Esophagus muscularis mucosa (tissue), 4 donors: ENCODE results near the gene C1orf174. TPM values are rescaled to one million over a fixed set of nuclear protein-coding genes. Genes with fewer than 3 reads are reported as not detected.

Source experiments
- DNase-seq: peaks from one replicate; pipeline ENCODE4 v3.0.0-alpha.2; 2017; ENCODE audit errors: extremely low spot score
- H3K27ac ChIP-seq, 4 donors: fragments of 200-600 bp; sonication (generic); replicated peaks in 1 of 4; 1 replicate in 3 of 4; 2 replicates in 1 of 4; pipeline ENCODE4 v1.5.1; 2016 to 2019; ENCODE audit warnings: mild to moderate bottlenecking in 1 of 4
- H3K27me3 ChIP-seq, 4 donors: fragments of 200-600 bp; sonication (generic); one replicate each; pipeline versions ENCODE4 v1.5.1 to v1.6.0; 2016 to 2019
- H3K36me3 ChIP-seq, 4 donors: fragments of 200-600 bp; sonication (generic); one replicate each; pipeline ENCODE4 v1.5.1; 2016 to 2019
- H3K4me1 ChIP-seq, 4 donors: fragments of 200-600 bp; sonication (generic); one replicate each; pipeline ENCODE4 v1.5.1; 2016 to 2019
- H3K4me3 ChIP-seq, 4 donors: fragments of 200-600 bp; sonication (generic); 1 replicate in 2 of 4; 2 replicates in 2 of 4; pipeline ENCODE4 v1.5.1; 2016 to 2019; ENCODE audit warnings: mild to moderate bottlenecking in 4 of 4, moderate library complexity in 1 of 4
- H3K9me3 ChIP-seq, 4 donors: fragments of 200-600 bp; sonication (generic); 1 replicate in 3 of 4; 2 replicates in 1 of 4; pipeline ENCODE4 v1.5.1; 2016 to 2019
- CTCF ChIP-seq, 3 experiments: fragments of 200-600 bp in 2 of 3; fragments of 450-650 bp in 1 of 3; sonication (generic) in 2 of 3; IDR thresholded peaks; one replicate each; pipeline ENCODE4 v1.5.1; 2017 to 2019; ENCODE audit warnings: antibody characterized with exemption in 3 of 3, mild to moderate bottlenecking in 2 of 3, moderate library complexity in 1 of 3
- EP300 ChIP-seq: sonication (generic); formaldehyde crosslinking; IDR thresholded peaks from one replicate; pipeline ENCODE4 v1.6.1; 2017; ENCODE audit warnings: antibody characterized with exemption
- POLR2A ChIP-seq: fragments of 450-650 bp; IDR thresholded peaks from one replicate; pipeline ENCODE4 v1.6.1; 2017; ENCODE audit warnings: antibody characterized with exemption, moderate library complexity, mild to moderate bottlenecking, low read depth
- POLR2AphosphoS5 ChIP-seq, 2 donors: sonication (generic); formaldehyde crosslinking; IDR thresholded peaks; one replicate each; pipeline ENCODE4 v1.6.1; 2017; ENCODE audit warnings: antibody characterized with exemption in 2 of 2
- WGBS: methylation state at CpG from one replicate; pipeline ENCODE4 v1.1.5; 2018; 5-methylcytosine and 5-hydroxymethylcytosine counted together
- intact Hi-C: fragments of 100-400 bp; cut with DNase I; formaldehyde crosslinking; loops from one replicate; pipeline ENCODE4 v1.15.1; 2023
- total RNA-seq, 4 donors: library from RNA; depleted of rRNA; stranded (reverse); fragments of >200 nt; gene quantifications; one replicate each; pipeline versions ENCODE4 v1.1.0 to v1.2.1, GENCODE V29; 2016

The C1orf174 gene
- 10 to 100 TPM; 25.0 to 35.1 (median 27.6) TPM for total RNA-seq

GRCh38 chr1:3900150-3900968, at the start of gene C1orf174:
Gene C1orf174, minus strand, starts transcription at chr1:3900272. Its CDS starts 86 bp downstream, at chr1:3900186.
- Histone ChIP-seq H3K4me1 (peaks cover 7 to 34% (median 29%) of the 10 kb centered on the region in 4 donors), H3K4me3 (peak within 1 kb of the TSS; percentile 76 to 88 (median 86)), H3K9me3 (peaks cover 0 to 11% (median 5%) of the 10 kb centered on the region in 4 donors), H3K36me3 (peaks cover 0 to under 1% (median 0%) of the 10 kb centered on the region in 4 donors), H3K27ac (peak within 1 kb of the TSS; percentile 93 to 98 (median 94)), H3K27me3 (no peaks in the 10 kb centered on the region)
- peak; percentile 23 to 90 for TF ChIP-seq POLR2AphosphoS5 (IDR thresholded peaks at IDR 0.05)
- TF ChIP-seq POLR2A = peak; percentile 40
- no peak for TF ChIP-seq EP300
- TF ChIP-seq CTCF (IDR thresholded peaks at IDR 0.05) = no peak
- DNase-seq = peak; percentile 99
- intact Hi-C loops = no loop called here
- WGBS = 2% methylated on average over 22 of the region's 58 CpGs

GRCh38 chr1:3948344-3948743, 48.3 kb upstream of the C1orf174 start:
- no peaks in the 10 kb centered on the region for H3K9me3 ChIP-seq
- WGBS = 60% methylated on average over 9 of the region's 9 CpGs
- TF ChIP-seq POLR2AphosphoS5 (IDR thresholded peaks at IDR 0.05) (no peak), EP300 (no peak), POLR2A (no peak)

DNA sequence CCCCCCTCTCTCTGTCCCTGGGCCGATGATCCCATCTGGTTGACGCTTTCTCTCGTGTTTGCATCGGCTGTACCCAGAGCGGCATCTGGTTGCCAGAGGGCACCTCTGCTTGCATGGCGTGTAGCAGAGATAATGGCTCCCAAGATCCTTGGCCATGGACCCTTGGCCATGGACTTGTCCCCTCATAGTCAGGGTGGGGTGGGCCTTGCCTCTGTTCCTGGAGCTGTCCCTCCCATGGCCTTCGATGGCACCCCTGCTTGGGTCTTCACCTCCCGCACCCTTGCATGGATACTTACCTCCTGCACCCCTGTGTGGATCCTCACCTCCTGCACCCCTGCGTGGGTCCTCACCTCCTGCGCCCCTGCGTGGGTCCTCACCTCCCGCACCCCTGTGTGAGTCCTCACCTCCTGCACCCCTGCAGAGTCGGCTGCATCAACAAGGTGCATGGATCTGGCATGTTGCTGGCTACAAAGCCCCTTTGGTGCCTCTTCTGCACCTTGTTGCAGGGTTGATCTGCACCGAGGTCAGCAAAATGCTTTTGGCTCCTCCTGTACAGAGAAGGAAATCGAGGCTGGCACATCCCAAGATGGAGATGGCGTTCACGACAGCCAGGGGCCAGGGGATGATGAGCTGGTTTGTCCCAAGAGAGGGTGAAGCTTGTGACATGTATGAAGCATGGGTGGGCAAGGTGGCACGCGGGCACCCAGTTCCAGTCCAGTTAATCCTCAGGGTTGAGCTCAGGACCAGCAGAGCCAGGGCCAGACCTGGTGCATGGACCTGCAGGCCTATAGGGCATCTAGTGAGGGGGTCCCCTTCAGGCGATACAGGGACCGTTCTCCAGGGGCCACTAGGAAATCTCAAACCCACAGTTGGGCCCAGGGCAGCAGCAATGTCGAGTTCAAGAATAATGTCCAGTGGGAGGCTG, 46.1 kb upstream of the C1orf174 start:
- Histone ChIP-seq H3K9me3 (no peaks in the 10 kb centered on the region), H3K4me1 (no peaks in the 10 kb centered on the region), H3K36me3 (no peaks in the 10 kb centered on the region), H3K4me3 (no peak overlapping the region), H3K27ac (no peak overlapping the region), H3K27me3 (peaks cover 0 to 73% (median 0%) of the 10 kb centered on the region in 4 donors)
- intact Hi-C loops = no loop called here
- DNase-seq = no peak
- WGBS = 95% methylated on average over 16 of the region's 22 CpGs
- TF ChIP-seq EP300 (no peak), POLR2A (no peak), CTCF (IDR thresholded peaks at IDR 0.05) (no peak), POLR2AphosphoS5 (IDR thresholded peaks at IDR 0.05) (no peak)

More at GRCh38 chr1:3948344-3948743, 48.3 kb upstream of the C1orf174 start:
- Histone ChIP-seq H3K4me1 (no peaks in the 10 kb centered on the region), H3K27ac (no peak overlapping the region), H3K4me3 (no peak overlapping the region), H3K36me3 (no peaks in the 10 kb centered on the region), H3K27me3 (peaks cover 0 to 68% (median 2%) of the 10 kb centered on the region in 4 donors)
- no peak for DNase-seq
- intact Hi-C loops = no loop called here

- Histone ChIP-seq H3K27me3 (peaks cover 0 to 79% (median 0%) of the 10 kb centered on the region in 4 donors), H3K4me1 (peaks cover 0 to 8% (median 0%) of the 10 kb centered on the region in 4 donors)
- intact Hi-C loops = no loop called here
Measured at GRCh38 chr1:3945222-3945621, 45.1 kb upstream of the C1orf174 start.

More at GRCh38 chr1:3945222-3945621, 45.1 kb upstream of the C1orf174 start:
- TF ChIP-seq POLR2AphosphoS5 (IDR thresholded peaks at IDR 0.05) (no peak), EP300 (no peak), CTCF (IDR thresholded peaks at IDR 0.05) (no peak), POLR2A (no peak)
- no peak overlapping the region for H3K27ac ChIP-seq
- no peak for DNase-seq
- no peaks in the 10 kb centered on the region for H3K9me3 ChIP-seq
- H3K36me3 ChIP-seq = no peaks in the 10 kb centered on the region
- 77% methylated on average over 12 of the region's 12 CpGs for WGBS
- no peak overlapping the region for H3K4me3 ChIP-seq
